Dendritic cell treated with granulocyte-macrophage colony-stimulating factor and Interleukin-4, amounts not matched to agents 40 ng/mL and 50 ng/mL, for 4 days (primary cell): ENCODE results near the gene MT1E.
A peak's percentile ranks its signal among the peaks of the same experiment; 100 is the strongest.
"Not testable (repeated sequence)": the region's sequence is repeated elsewhere in the genome, so short reads cannot be mapped to it uniquely, and the experiment has no call there.

Experiments used
- H3K27ac Mint-ChIP-seq: one replicate; pipeline ENCODE4 v1.8.0; 2022; ENCODE audit warnings: mild to moderate bottlenecking, mixed read lengths
- H3K27me3 Mint-ChIP-seq: one replicate; pipeline ENCODE4 v1.8.0; 2022; ENCODE audit warnings: mild to moderate bottlenecking, mixed read lengths
- H3K36me3 Mint-ChIP-seq: one replicate; pipeline ENCODE4 v1.8.0; 2022; ENCODE audit warnings: low read depth, mixed read lengths
- H3K4me1 Mint-ChIP-seq: one replicate; pipeline ENCODE4 v1.8.0; 2022; ENCODE audit warnings: low read depth, mixed read lengths
- H3K4me3 Mint-ChIP-seq: one replicate; pipeline ENCODE4 v1.8.0; 2022; ENCODE audit warnings: mild to moderate bottlenecking, moderate library complexity, mixed read lengths
- H3K9me3 Mint-ChIP-seq: one replicate; pipeline ENCODE4 v1.8.0; 2022; ENCODE audit warnings: mixed read lengths
- intact Hi-C: fragments of 100-400 bp; cut with micrococcal nuclease; formaldehyde crosslinking; loops from one replicate; pipeline ENCODE4 v1.15.0; 2022

The MT1E gene

GRCh38 chr16:56625140-56625942 lies at the start of gene MT1E:
Gene MT1E (plus strand): TSS chr16:56625781. CDS start chr16:56625852, 71 bp downstream.
- Mint-ChIP-seq H3K4me1 (peaks cover 20% of the 10 kb centered on the region), H3K27me3 (peaks cover 75% of the 10 kb centered on the region), H3K27ac (peak within 1 kb of the TSS; percentile 65), H3K9me3 (no peaks in the 10 kb centered on the region), H3K36me3 (no peaks in the 10 kb centered on the region), H3K4me3 (peak within 1 kb of the TSS; percentile 84)
- intact Hi-C loops = no loop called here

- Mint-ChIP-seq H3K9me3 (peaks cover 9% of the 10 kb centered on the region), H3K36me3 (no peaks in the 10 kb centered on the region), H3K27me3 (peaks cover 15% of the 10 kb centered on the region), H3K4me3 (no peak overlapping the region), H3K27ac (no peak overlapping the region), H3K4me1 (no peaks in the 10 kb centered on the region)
- intact Hi-C loops = loop anchor here (1.0 kb wide), 2 partner anchors 24 to 126 kb away; no protein-coding TSS in a partner anchor
Observed at GRCh38 chr16:56576585-56577299, 48.8 kb upstream of the MT1E start.

GRCh38 chr16:56577300-56577625 lies 48.3 kb upstream of the MT1E start:
- Mint-ChIP-seq H3K27ac (no peak overlapping the region), H3K4me3 (no peak overlapping the region), H3K4me1 (no peaks in the 10 kb centered on the region), H3K27me3 (peaks cover 19% of the 10 kb centered on the region), H3K9me3 (peaks cover 9% of the 10 kb centered on the region), H3K36me3 (no peaks in the 10 kb centered on the region)
- intact Hi-C loops = loop anchor here (1.0 kb wide), 2 partner anchors 23 to 125 kb away; no protein-coding TSS in a partner anchor

- Mint-ChIP-seq H3K4me3 (no peak overlapping the region), H3K4me1 (no peaks in the 10 kb centered on the region), H3K9me3 (no peaks in the 10 kb centered on the region), H3K36me3 (no peaks in the 10 kb centered on the region), H3K27ac (no peak overlapping the region), H3K27me3 (peaks cover 32% of the 10 kb centered on the region)
- intact Hi-C loops = no loop called here
Observed at GRCh38 chr16:56580391-56581048, 45.1 kb upstream of the MT1E start.

- H3K9me3 Mint-ChIP-seq, H3K36me3 Mint-ChIP-seq, H3K4me3 Mint-ChIP-seq, H3K27ac Mint-ChIP-seq, H3K4me1 Mint-ChIP-seq, intact Hi-C loops: not testable (repeated sequence)
- H3K27me3 Mint-ChIP-seq = peaks cover 47% of the 10 kb centered on the region
Observed at GRCh38 chr16:56582911-56583310, 42.7 kb upstream of the MT1E start.

- Mint-ChIP-seq H3K27ac (no peak overlapping the region), H3K36me3 (no peaks in the 10 kb centered on the region), H3K27me3 (peaks cover 54% of the 10 kb centered on the region), H3K4me1 (no peaks in the 10 kb centered on the region), H3K9me3 (no peaks in the 10 kb centered on the region), H3K4me3 (no peak overlapping the region)
- intact Hi-C loops = no loop called here
Observed at GRCh38 chr16:56583351-56584168, 42.0 kb upstream of the MT1E start.

GRCh38 chr16:56584276-56584675 lies 41.3 kb upstream of the MT1E start:
- Mint-ChIP-seq H3K4me1 (peaks cover 6% of the 10 kb centered on the region), H3K4me3 (no peak overlapping the region), H3K36me3 (no peaks in the 10 kb centered on the region), H3K27ac (no peak overlapping the region), H3K9me3 (no peaks in the 10 kb centered on the region), H3K27me3 (peaks cover 61% of the 10 kb centered on the region)
- intact Hi-C loops = no loop called here

- Mint-ChIP-seq H3K27me3 (peaks cover 57% of the 10 kb centered on the region), H3K27ac (no peak overlapping the region)
Observed at GRCh38 chr16:56588781-56589140, 36.8 kb upstream of the MT1E start.

GRCh38 chr16:56589141-56590039 lies 36.2 kb upstream of the MT1E start, which contains the start of gene MT3:
Gene MT3 (plus strand): TSS chr16:56589528. CDS start chr16:56589591, 63 bp downstream.
- Mint-ChIP-seq H3K27ac (no peak within 1 kb of the TSS), H3K36me3 (no peaks in the 10 kb centered on the region), H3K9me3 (no peaks in the 10 kb centered on the region), H3K27me3 (peaks cover 50% of the 10 kb centered on the region), H3K4me3 (peak within 1 kb of the TSS; percentile 51), H3K4me1 (peaks cover 26% of the 10 kb centered on the region)
- intact Hi-C loops = no loop called here

More at GRCh38 chr16:56588781-56589140, 36.8 kb upstream of the MT1E start:
- Mint-ChIP-seq H3K4me3 (peak overlapping the region; percentile 40), H3K36me3 (no peaks in the 10 kb centered on the region), H3K9me3 (no peaks in the 10 kb centered on the region), H3K4me1 (peaks cover 26% of the 10 kb centered on the region)
- intact Hi-C loops = no loop called here

GRCh38 chr16:56591377-56592060 lies 34.1 kb upstream of the MT1E start:
- Mint-ChIP-seq H3K4me3 (no peak overlapping the region), H3K27ac (peak overlapping the region; percentile 18), H3K27me3 (peaks cover 45% of the 10 kb centered on the region), H3K36me3 (no peaks in the 10 kb centered on the region), H3K4me1 (peaks cover 26% of the 10 kb centered on the region), H3K9me3 (no peaks in the 10 kb centered on the region)
- intact Hi-C loops = no loop called here

GRCh38 chr16:56593573-56594291 lies 31.8 kb upstream of the MT1E start:
- intact Hi-C loops = no loop called here

GRCh38 chr16:56594292-56594619 lies 31.3 kb upstream of the MT1E start:
- peaks cover 38% of the 10 kb centered on the region for H3K27me3 Mint-ChIP-seq
- no peaks in the 10 kb centered on the region for H3K36me3 Mint-ChIP-seq
- no peak overlapping the region for H3K4me3 Mint-ChIP-seq
- no peaks in the 10 kb centered on the region for H3K9me3 Mint-ChIP-seq
- intact Hi-C loops = no loop called here
- peaks cover 20% of the 10 kb centered on the region for H3K4me1 Mint-ChIP-seq
- H3K27ac Mint-ChIP-seq = no peak overlapping the region

More at GRCh38 chr16:56593573-56594291, 31.8 kb upstream of the MT1E start:
- Mint-ChIP-seq H3K4me1 (peaks cover 25% of the 10 kb centered on the region), H3K4me3 (no peak overlapping the region), H3K27ac (no peak overlapping the region), H3K36me3 (no peaks in the 10 kb centered on the region), H3K9me3 (no peaks in the 10 kb centered on the region), H3K27me3 (peaks cover 43% of the 10 kb centered on the region)
